ENCODE measurements around the gene TLDC2. TPM values are rescaled to one million over a fixed set of nuclear protein-coding genes. Genes with fewer than 3 reads are reported as not detected.

Gene TLDC2
- total and polyA plus RNA-seq, 2 of the 8 experiments (the other 6 are each of a cell fraction or from before 2014, with no cell fraction given): 0.29 to 0.34 TPM

GRCh38 chr20:36881331-36881730 is 5.4 kb downstream of the TLDC2 start:
- Histone ChIP-seq H4K8ac (ENCODE audit: extremely low read depth, insufficient read depth, low read length) (no peak overlapping the region), H2BK12ac (ENCODE audit: low read depth, low read length) (no peak overlapping the region), H3K27me3 (replicated peaks in 1 of 4; ENCODE audit: control insufficient read depth in 3 of 4, extremely low read depth in 1 of 4, insufficient read depth in 3 of 4, low read length in 3 of 4) (no peaks in the 10 kb centered on the region; a peak in 1 of 7 replicates), H2BK20ac (ENCODE audit: low read length) (no peak overlapping the region), H3K4me3 (ENCODE audit: extremely low read depth in 1 of 4, insufficient read depth in 2 of 4, low read depth in 3 of 4, low read length in 4 of 4) (no peak overlapping the region), H3K56ac (replicated peaks; ENCODE audit: insufficient read length, low read depth, low read length) (no peak overlapping the region), H2AK5ac (ENCODE audit: low read depth, low read length) (no peak overlapping the region), H3K79me2 (ENCODE audit: control insufficient read depth in 1 of 2, insufficient read depth in 2 of 2, low read length in 2 of 2) (no peaks in the 10 kb centered on the region), H4K5ac (ENCODE audit: insufficient read length, low read depth, low read length) (no peak overlapping the region), H3K14ac (ENCODE audit: insufficient read length) (no peak overlapping the region), H3K79me1 (ENCODE audit: low read depth, low read length) (no peaks in the 10 kb centered on the region), H2BK5ac (ENCODE audit: low read depth, low read length) (no peak overlapping the region), H3K23ac (ENCODE audit: insufficient read length) (no peak overlapping the region), H3K9me3 (ENCODE audit: insufficient read depth in 2 of 2, low read depth in 1 of 2, low read length in 1 of 2) (no peaks in the 10 kb centered on the region), H2AFZ (ENCODE audit: low read length) (no peak overlapping the region), H2BK120ac (replicated peaks; ENCODE audit: low read depth, low read length) (no peak overlapping the region), H3K9ac (replicated peaks in 1 of 4; ENCODE audit: extremely low read depth in 1 of 4, low read depth in 3 of 4, low read length in 3 of 4) (no peak overlapping the region), H3K27ac (ENCODE audit: low read depth, low read length) (no peak overlapping the region), H3K4me1 (replicated peaks in 1 of 4; ENCODE audit: control insufficient read depth in 3 of 4, insufficient read depth in 4 of 4, low read length in 3 of 4) (peaks cover 0 to 3% (median under 1%) of the 10 kb centered on the region in 4 experiments; a peak in 3 of 7 replicates), H3K4me2 (ENCODE audit: insufficient read depth in 1 of 2, low read depth in 2 of 2, low read length in 2 of 2) (no peak overlapping the region), H3K36me3 (ENCODE audit: control insufficient read depth in 2 of 4, insufficient read depth in 4 of 4, low read length in 3 of 4) (no peaks in the 10 kb centered on the region), H3K23me2 (ENCODE audit: low read depth, low read length) (no peaks in the 10 kb centered on the region; the same call in 1 of the 2 replicates), H4K91ac (replicated peaks; ENCODE audit: insufficient read length, low read length) (no peak overlapping the region), H3K18ac (ENCODE audit: extremely low read depth, low read length) (no peak overlapping the region), H4K20me1 (replicated peaks in 1 of 2; ENCODE audit: control insufficient read depth in 1 of 2, insufficient read depth in 2 of 2, low read length in 2 of 2) (no peaks in the 10 kb centered on the region), H3K4ac (replicated peaks; ENCODE audit: insufficient read length, low read depth, low read length) (no peak overlapping the region), H2BK15ac (ENCODE audit: low read length) (no peak overlapping the region)
- FAIRE-seq (no peak), DNase-seq (ENCODE audit: low read depth in 1 of 2, low spot score in 2 of 2) (no peak)
- ChIA-PET CTCF (ENCODE audit: partially characterized antibody) (interaction anchor here (1.3 to 4.4 kb wide), 4 partner anchors 11 to 47 kb away, joined by 4 to 17 read pairs (median 4); a partner anchor contains a TSS), POLR2A (ENCODE audit: partially characterized antibody) (interaction anchor here (2.6 kb wide), 1 partner anchor 17 kb away, joined by 6 read pairs; a partner anchor contains a TSS)
- 96% methylated on average over 13 of the region's 16 CpGs; no CpG with 5 or more reads in 1 of the 2 experiments for WGBS, 2 experiments (ENCODE audit: extremely low coverage in 1 of 2, insufficient coverage in 1 of 2, insufficient read length in 1 of 2, insufficient replicate concordance in 2 of 2, low coverage in 1 of 2, low lambda C conversion rate in 2 of 2, missing lambda C conversion rate in 1 of 2)
- no peak for TF ChIP-seq JUND (IDR thresholded peaks at IDR 0.05; ENCODE audit: low read length)
- TF ChIP-seq CEBPB (IDR thresholded peaks at IDR 0.05; ENCODE audit: low read depth, low read length): no peak
- TF ChIP-seq SUZ12 (IDR thresholded peaks at IDR 0.05; ENCODE audit: low read length): no peak
- TF ChIP-seq SP1 (IDR thresholded peaks at IDR 0.05; ENCODE audit: low read depth, low read length): no peak
- TF ChIP-seq, protein P1, sequence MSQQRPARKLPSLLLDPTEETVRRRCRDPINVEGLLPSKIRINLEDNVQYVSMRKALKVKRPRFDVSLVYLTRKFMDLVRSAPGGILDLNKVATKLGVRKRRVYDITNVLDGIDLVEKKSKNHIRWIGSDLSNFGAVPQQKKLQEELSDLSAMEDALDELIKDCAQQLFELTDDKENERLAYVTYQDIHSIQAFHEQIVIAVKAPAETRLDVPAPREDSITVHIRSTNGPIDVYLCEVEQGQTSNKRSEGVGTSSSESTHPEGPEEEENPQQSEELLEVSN (IDR thresholded peaks at IDR 0.05): no peak
- no peak for TF ChIP-seq FOSL1 (IDR thresholded peaks at IDR 0.05; ENCODE audit: insufficient read depth, low read depth, low read length)
- TF ChIP-seq RFX5 (IDR thresholded peaks at IDR 0.05; ENCODE audit: borderline replicate concordance, low read depth, low read length): no peak
- TF ChIP-seq CBX5 (IDR thresholded peaks at IDR 0.05; ENCODE audit: low read depth, low read length): no peak
- TF ChIP-seq, protein P2, sequence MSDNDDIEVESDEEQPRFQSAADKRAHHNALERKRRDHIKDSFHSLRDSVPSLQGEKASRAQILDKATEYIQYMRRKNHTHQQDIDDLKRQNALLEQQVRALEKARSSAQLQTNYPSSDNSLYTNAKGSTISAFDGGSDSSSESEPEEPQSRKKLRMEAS (IDR thresholded peaks at IDR 0.05): no peak

Measured in H1 (cell line).